Measurements from ENCODE around the gene FAM81A. TPM values are rescaled to one million over a fixed set of nuclear protein-coding genes. Genes with fewer than 3 reads are reported as not detected.
"Not testable (repeated sequence)": the region's sequence is repeated elsewhere in the genome, so short reads cannot be mapped to it uniquely, and the experiment has no call there.

Gene FAM81A
- total RNA-seq, 1 donor from 2014 or later = 0.34 TPM

DNA sequence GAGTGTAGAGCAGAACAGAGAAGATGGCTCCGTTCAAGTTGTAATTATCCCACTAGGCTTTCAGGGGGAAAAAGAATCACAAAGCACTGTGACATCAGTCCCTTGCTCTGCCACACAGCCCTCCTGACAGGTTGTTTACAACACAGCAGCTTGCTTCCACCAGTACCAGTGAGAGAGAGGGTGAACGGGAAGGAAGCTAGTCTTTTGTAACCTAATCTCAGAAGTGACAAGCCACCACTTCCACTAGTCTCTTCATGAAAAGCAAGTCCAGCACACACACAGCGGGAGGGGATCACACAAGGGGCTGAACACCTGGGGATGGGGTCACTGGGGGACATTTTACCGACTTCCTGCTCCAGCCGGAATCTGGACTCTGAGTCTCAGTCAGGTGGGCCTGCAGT lies 86.3 kb downstream of the FAM81A start:
- no peaks in the 10 kb centered on the region for H3K9me3 Mint-ChIP-seq (ENCODE audit: low read depth)
- TF ChIP-seq CTCF (IDR thresholded peaks at IDR 0.05; ENCODE audit: unreplicated experiment) = no peak
- no peaks in the 10 kb centered on the region for H3K27me3 Mint-ChIP-seq
- no peak for DNase-seq (ENCODE audit: low spot score, unreplicated experiment)
- H3K36me3 Mint-ChIP-seq (ENCODE audit: insufficient read depth) = no peaks in the 10 kb centered on the region
- H3K4me3 Mint-ChIP-seq (ENCODE audit: low read depth) = no peak overlapping the region
- H3K4me1 Mint-ChIP-seq (ENCODE audit: low read depth) = no peaks in the 10 kb centered on the region
- no peak overlapping the region for H3K27ac Mint-ChIP-seq

GRCh38 chr15:59526466-59526865 lies 88.5 kb downstream of the FAM81A start:
- H3K4me1 Mint-ChIP-seq (ENCODE audit: low read depth); H3K4me3 Mint-ChIP-seq (ENCODE audit: low read depth); H3K27ac Mint-ChIP-seq; H3K27me3 Mint-ChIP-seq; DNase-seq (ENCODE audit: low spot score, unreplicated experiment); H3K9me3 Mint-ChIP-seq (ENCODE audit: low read depth); H3K36me3 Mint-ChIP-seq (ENCODE audit: insufficient read depth): not testable (repeated sequence)

DNA sequence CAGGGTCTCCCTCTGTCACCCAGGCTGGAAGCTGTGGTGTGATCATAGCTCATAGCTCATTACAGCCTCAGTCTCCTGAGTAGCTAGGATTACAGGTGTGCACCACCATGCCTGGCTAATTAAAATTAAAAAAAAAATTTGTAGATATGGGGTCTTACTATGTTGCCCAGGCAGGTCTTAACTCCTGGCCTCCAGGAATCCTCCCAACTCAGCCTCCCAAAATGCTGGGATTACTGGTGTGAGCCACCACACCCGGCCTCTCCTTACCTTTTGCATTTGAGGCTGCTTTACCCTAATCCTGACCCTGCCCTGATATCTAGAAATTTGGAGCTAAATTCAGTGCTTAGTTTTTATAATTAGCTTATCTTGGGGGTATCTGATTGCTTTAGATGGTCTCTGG lies 90.4 kb downstream of the FAM81A start:
- H3K27me3 Mint-ChIP-seq = no peaks in the 10 kb centered on the region
- H3K36me3 Mint-ChIP-seq (ENCODE audit: insufficient read depth) = no peaks in the 10 kb centered on the region
- H3K9me3 Mint-ChIP-seq (ENCODE audit: low read depth) = no peaks in the 10 kb centered on the region
- H3K27ac Mint-ChIP-seq = no peak overlapping the region
- DNase-seq (ENCODE audit: low spot score, unreplicated experiment) = no peak
- no peak overlapping the region for H3K4me3 Mint-ChIP-seq (ENCODE audit: low read depth)
- H3K4me1 Mint-ChIP-seq (ENCODE audit: low read depth) = no peaks in the 10 kb centered on the region
- TF ChIP-seq CTCF (IDR thresholded peaks at IDR 0.05; ENCODE audit: unreplicated experiment) = no peak

- TF ChIP-seq CTCF (IDR thresholded peaks at IDR 0.05; ENCODE audit: unreplicated experiment) = peak; percentile 81
- peak; percentile 82 for DNase-seq (ENCODE audit: low spot score, unreplicated experiment)
- Mint-ChIP-seq H3K9me3 (ENCODE audit: low read depth) (no peaks in the 10 kb centered on the region), H3K36me3 (ENCODE audit: insufficient read depth) (no peaks in the 10 kb centered on the region), H3K27ac (no peak overlapping the region), H3K27me3 (no peaks in the 10 kb centered on the region), H3K4me1 (ENCODE audit: low read depth) (no peaks in the 10 kb centered on the region), H3K4me3 (ENCODE audit: low read depth) (no peak overlapping the region)
These were observed 91.0 kb downstream of the FAM81A start for GRCh38 chr15:59528961-59529402.

DNA sequence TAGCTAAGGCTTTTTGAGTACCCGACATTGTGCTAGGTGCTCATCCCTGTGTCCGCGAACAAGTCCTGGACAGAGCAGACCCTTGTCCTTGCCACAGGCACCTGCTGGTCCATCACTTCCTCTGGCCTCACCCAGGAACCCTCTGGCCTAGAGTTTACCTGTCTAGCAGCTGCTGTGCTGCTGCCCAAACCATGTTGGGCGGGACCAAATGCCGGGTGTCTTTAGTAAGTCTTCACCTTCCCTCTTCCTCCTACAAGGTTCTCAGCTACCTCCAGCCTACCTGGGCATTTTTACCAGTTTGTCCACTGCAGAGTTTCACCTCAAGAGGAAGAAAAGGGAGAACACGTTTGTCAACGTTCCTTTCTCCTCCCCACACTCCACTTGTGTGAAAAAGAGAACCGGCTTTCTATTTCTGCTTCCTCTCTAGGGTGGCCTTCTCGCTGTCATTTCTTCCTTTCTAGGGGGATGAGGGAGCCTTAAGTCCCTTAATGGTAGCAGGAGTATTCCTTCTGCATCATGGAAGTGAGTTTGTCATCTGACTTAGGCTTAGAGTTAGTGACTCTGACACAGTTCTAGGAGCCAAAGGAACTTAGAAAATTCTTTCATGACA lies 93.2 kb downstream of the FAM81A start:
- H3K27ac Mint-ChIP-seq = no peak overlapping the region
- H3K9me3 Mint-ChIP-seq (ENCODE audit: low read depth) = no peaks in the 10 kb centered on the region
- no peak for TF ChIP-seq CTCF (IDR thresholded peaks at IDR 0.05; ENCODE audit: unreplicated experiment)
- no peak overlapping the region for H3K4me3 Mint-ChIP-seq (ENCODE audit: low read depth)
- no peaks in the 10 kb centered on the region for H3K4me1 Mint-ChIP-seq (ENCODE audit: low read depth)
- no peaks in the 10 kb centered on the region for H3K36me3 Mint-ChIP-seq (ENCODE audit: insufficient read depth)
- no peak for DNase-seq (ENCODE audit: low spot score, unreplicated experiment)
- H3K27me3 Mint-ChIP-seq = no peaks in the 10 kb centered on the region

- Mint-ChIP-seq H3K27me3 (no peaks in the 10 kb centered on the region), H3K27ac (no peak overlapping the region), H3K4me3 (ENCODE audit: low read depth) (no peak overlapping the region), H3K4me1 (ENCODE audit: low read depth) (no peaks in the 10 kb centered on the region), H3K36me3 (ENCODE audit: insufficient read depth) (no peaks in the 10 kb centered on the region), H3K9me3 (ENCODE audit: low read depth) (no peaks in the 10 kb centered on the region)
- peak; percentile 12 for DNase-seq (ENCODE audit: low spot score, unreplicated experiment)
- peak; percentile 88 for TF ChIP-seq CTCF (IDR thresholded peaks at IDR 0.05; ENCODE audit: unreplicated experiment)
These were observed 94.9 kb downstream of the FAM81A start for GRCh38 chr15:59532770-59533379.

Data from progenitor cell of endocrine pancreas (in vitro differentiated cells).